ENCODE data around the gene NFATC2.
"Not testable (repeated sequence)": the region's sequence is repeated elsewhere in the genome, so short reads cannot be mapped to it uniquely, and the experiment has no call there.

The NFATC2 gene

DNA sequence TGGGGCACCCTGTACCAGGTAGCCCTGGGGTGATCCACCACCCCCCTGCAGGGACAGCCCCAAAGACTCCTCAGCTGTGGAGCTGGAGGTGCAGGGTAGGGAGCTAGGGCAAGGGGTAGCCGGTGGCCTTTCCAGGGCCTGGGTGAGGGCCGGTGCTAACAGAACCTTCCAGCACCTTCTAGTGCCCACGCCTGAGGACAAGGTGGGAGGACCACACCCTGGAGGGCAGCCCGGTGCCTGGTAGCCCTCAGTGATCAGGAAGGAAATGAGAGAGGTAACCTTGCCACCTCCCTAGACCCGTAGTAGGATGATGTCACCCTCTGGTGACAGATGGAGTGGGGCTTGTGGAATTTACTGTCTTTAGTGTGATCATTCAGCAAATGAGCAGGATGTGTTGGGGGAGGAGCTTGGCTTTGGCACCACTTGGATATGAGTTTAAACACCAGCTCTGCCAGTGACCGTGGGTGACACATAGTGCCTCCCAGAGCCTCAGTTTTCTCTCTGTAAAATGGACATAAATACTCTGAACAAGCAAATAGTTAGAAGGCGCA, 187.7 kb downstream of the NFATC2 start:
- DNase-seq (ENCODE audit: low read depth in 2 of 2): no peak

- DNase-seq (ENCODE audit: low read depth in 2 of 2): no peak
Observed at GRCh38 chr20:51354191-51354768, 188.2 kb downstream of the NFATC2 start.

- no peak for DNase-seq (ENCODE audit: low read depth in 2 of 2)
Observed at GRCh38 chr20:51353491-51353890, 189.0 kb downstream of the NFATC2 start.

GRCh38 chr20:51352791-51353190, 189.7 kb downstream of the NFATC2 start:
- no peak for DNase-seq (ENCODE audit: low read depth in 2 of 2)

GRCh38 chr20:51350941-51351631, 191.4 kb downstream of the NFATC2 start:
- peak in 1 of 2 experiments; percentile 52 for DNase-seq (ENCODE audit: low read depth in 2 of 2)

DNA sequence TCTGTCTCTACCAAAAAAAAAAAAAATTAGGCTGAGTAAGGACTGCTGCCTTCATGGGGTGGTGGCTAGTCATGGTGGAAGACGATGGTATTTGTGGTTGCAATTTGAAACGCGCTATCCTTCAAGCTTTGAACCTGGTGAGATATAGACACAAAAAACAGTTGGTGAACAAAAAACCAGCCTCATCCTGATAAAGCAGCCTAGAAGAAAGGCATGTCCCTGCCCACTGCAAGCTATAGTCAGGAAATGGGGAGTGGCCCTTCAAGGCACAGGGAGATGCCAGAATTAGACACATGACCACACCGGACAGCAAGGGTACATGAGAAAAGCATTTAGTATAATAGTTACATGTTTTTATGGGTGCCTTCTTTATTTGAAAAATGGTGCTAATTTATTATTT, 193.6 kb downstream of the NFATC2 start:
- DNase-seq (ENCODE audit: low read depth in 2 of 2): no peak

GRCh38 chr20:51347831-51348230, 194.7 kb downstream of the NFATC2 start:
- no peak for DNase-seq (ENCODE audit: low read depth in 2 of 2)

- DNase-seq (ENCODE audit: low read depth in 2 of 2): no peak
Observed at GRCh38 chr20:51346686-51347485, 195.6 kb downstream of the NFATC2 start.

GRCh38 chr20:51345601-51346101, 196.9 kb downstream of the NFATC2 start:
- no peak for DNase-seq (ENCODE audit: low read depth in 2 of 2)

DNA sequence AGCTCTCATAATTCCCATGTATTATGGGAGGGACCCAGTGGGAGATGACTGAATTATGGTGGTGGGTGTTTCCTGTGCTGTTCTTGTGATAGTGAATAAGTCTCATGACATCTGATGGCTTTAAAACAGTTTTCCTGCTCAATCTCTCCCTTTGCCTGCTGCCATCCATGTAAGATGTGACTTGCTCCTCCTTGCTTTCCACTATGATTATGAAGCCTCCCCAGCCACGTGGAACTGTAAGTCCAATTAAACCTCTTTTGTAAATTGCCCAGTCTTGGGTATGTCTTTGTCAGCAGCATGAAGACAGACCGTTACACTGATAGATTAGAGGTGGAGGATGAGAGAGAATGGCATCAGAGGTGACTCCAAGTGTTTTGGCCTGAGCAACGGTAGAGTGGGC, 198.7 kb downstream of the NFATC2 start:
- DNase-seq (ENCODE audit: low read depth in 2 of 2): not testable (repeated sequence)

GRCh38 chr20:51342510-51343236, 199.8 kb downstream of the NFATC2 start:
- DNase-seq (ENCODE audit: low read depth in 2 of 2): no peak

- no peak for DNase-seq (ENCODE audit: low read depth in 2 of 2)
Observed at GRCh38 chr20:51341581-51341980, 200.9 kb downstream of the NFATC2 start.

- no peak for DNase-seq (ENCODE audit: low read depth in 2 of 2)
Observed at GRCh38 chr20:51340451-51340840, 202.1 kb downstream of the NFATC2 start.

- DNase-seq (ENCODE audit: low read depth in 2 of 2): no peak
Observed at GRCh38 chr20:51339721-51340450, 202.6 kb downstream of the NFATC2 start.

DNA sequence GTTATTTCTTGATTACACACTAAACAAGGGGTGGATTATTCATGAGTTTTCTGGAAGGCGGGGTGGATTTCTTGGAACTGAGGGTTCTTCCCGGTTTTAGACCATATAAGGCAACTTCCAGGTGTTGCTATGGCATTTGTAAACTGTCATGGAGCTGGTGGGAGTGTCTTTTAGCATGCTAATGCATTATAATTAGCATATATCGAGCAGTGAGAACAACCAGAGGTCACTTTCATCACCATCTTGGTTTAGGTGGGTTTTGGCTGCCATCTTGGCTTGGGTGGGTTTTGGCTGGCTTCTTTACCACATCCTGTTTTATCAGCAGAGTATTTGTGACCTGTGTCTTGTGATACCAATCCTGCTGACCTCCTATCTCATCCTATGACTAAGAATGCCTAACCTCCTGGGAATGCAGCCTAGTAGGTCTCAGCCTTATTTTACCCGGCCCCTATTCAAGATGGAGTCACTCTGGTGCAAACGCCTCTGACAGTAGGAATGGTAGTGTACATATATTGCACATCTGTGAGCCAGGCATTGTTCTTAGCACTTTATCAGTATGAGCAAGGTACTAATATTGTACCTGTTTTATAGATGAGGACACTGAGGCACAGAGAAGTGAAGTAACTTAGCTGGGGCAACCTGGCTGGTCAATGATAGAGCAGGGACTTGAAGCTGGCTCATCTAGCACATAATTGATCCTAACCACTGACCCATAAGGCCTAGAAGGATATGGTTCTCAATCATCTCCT, 203.7 kb downstream of the NFATC2 start:
- no peak for DNase-seq (ENCODE audit: low read depth in 2 of 2)

DNA sequence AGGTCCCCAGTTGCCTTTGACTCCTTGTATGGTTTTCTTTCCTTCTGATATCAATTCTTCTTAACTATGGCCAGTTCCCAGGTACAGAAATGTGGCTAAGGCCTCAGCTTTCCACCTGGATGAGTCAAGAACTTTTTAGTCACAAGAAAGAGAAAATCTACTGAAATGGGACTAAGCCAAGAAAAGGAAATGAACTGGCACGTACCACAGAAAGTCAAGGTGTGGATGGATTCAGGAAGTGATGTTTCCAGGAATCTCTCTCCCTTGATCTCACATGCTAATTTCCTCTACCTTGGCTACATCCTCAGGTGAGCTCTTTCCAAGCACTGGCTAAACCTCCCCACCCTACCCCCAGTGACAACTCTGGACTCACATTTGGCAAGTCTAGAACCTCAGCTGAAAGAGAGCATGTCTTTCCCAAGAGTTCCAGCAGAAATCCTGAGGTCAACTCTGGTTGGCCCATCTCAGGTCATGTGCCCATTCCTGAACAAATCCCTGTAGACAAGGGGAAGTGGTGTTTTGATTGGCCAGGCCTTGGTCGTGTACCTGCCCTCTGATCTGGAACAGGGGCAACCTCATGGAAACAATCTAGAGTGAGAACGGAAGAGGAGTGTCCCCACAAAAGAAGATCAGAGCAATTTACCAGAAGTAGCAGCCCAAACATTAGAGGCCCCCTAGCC, 205.3 kb downstream of the NFATC2 start:
- no peak for DNase-seq (ENCODE audit: low read depth in 2 of 2)

Measured in fibroblast of skin of left quadriceps (primary cell).